ENCODE data around the gene ATP6V0A4.
"Not testable (repeated sequence)": the region's sequence is repeated elsewhere in the genome, so short reads cannot be mapped to it uniquely, and the experiment has no call there.

Gene ATP6V0A4

DNA sequence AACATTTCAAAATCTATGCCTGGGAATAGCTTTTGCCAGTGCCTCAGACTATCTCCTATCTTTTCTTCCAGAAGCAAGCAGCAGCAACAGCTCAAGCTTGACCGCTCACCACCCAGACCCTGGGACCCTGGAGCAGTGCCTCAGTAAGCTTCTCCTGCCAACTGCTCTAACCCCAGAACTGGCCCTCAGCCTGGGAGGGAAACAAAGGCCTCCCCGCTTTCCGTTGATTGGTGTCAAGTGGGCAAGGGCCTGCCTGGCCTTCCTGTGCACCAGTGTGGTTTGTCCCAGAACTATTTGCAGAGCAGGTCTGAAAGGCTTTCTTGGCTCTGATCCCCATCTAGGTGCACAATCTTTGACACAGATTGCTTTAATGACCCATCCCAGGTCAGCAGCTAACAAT, 3.3 kb upstream of the ATP6V0A4 start:
- FAIRE-seq = no peak

DNA sequence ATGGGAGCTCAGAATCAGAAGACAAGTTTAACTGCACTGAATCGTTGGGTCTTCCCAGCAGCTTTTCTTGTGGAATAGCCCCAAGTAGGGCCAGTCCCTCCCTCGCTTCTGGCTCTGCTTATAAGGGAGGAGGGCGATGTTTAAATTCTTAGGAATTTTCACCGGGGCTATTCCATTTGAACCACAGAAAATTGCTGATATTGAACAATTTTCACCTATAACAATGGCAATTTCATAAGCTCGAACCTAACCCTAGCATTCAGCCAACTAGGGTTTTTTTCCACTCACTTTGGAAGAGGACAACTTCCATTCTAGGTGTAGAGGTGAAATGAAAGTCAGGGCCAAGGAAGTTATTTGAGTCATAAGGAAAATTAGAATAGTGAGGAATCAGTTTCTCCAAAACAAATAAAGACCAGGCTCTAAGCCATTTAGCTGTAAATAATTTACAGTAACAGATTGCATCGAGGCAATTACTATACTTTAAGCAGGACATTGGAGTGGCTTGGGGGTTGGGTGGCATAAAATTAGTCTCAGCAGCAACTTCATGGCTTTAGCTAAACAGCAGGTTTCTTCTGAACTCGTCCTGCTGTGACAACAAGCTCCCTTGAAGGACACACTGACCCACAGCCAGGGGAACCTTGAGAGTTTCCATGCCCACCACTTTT, 1.5 kb upstream of the ATP6V0A4 start:
- FAIRE-seq = no peak

- no peak for FAIRE-seq
Observed at GRCh38 chr7:138798836-138799235, 840 bp upstream of the ATP6V0A4 start.

- not testable (repeated sequence) for FAIRE-seq
Observed at GRCh38 chr7:138797046-138797445, 950 bp downstream of the ATP6V0A4 start.

- no peak for FAIRE-seq
Observed at GRCh38 chr7:138796038-138796615, 1.9 kb downstream of the ATP6V0A4 start.

DNA sequence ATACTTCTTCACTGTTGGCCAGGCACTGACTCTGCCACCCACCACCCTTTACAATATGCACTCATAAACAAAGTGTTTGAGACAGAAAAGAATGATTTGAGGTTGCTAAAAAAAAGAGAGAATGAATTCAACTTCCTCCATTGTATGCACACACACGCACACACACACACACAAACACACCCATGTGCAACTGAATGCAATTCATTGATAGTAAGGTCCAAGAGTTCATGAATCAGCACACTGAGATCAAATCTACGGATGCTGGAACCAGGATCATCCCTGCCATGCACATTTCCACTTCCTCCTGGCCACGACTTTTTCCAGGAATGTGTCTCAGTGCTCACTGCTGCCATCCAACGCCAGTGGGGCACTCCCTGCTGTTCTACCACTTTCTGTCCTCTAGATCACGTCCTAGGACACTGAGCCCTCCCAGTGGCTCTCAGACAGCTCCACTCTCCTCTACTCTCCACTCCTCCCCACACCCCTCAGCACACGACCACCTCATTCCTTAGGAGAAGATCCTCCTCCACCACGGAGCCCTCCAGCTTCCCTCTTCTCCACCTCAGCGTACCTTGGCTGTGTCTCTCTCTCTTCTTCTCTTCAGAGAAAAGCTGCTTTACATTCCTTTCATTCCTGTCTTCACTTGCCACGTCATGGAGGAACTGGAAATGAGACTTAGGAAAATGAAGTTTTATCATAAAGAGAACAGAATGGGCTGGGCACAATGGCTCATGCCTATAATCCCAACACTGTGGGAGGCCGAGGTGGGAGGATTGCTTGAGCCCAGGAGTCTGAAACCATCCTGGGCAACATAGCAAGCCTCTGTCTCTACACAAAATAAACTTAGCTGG, 12.2 kb downstream of the ATP6V0A4 start:
- no peak for FAIRE-seq

DNA sequence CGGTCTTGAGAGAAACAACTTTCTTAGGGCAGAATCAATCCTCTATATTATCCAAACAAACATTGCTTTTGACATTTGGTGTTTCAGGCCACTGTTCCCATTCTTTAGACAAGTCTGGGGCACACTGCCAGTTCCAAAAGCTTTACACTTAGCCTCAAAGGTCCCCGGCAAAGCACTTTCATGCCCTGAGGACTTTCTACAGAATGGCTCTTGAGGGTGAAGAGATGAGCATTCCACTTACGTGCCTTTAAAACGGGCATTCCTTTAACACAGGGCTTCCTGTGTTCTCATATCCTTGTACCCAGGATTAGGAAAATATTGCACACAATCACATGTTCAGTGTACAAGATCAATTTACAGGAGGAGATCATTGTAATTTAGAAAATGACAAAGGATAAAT, 13.3 kb downstream of the ATP6V0A4 start:
- no peak for FAIRE-seq

DNA sequence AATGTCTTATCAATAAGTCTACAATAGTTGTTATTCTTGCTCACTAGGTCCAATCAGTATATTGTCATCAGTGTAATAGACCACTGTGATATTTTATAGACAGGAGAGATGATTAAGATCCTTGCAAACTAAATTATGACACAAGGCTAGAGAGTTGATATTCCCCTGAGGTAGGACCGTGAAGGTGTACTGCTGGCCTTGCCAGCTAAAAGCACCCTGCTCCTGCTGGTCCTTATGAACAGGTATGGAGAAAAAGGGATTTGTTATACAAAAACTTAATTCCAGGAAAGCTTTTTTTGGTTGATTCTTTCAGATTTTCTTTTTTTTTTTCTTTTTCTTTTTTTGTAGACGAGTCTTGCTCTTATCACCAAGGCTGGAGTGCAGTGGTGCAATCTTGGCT, 17.0 kb downstream of the ATP6V0A4 start:
- no peak for FAIRE-seq

- no peak for FAIRE-seq
Observed at GRCh38 chr7:138776166-138776833, 21.7 kb downstream of the ATP6V0A4 start.

DNA sequence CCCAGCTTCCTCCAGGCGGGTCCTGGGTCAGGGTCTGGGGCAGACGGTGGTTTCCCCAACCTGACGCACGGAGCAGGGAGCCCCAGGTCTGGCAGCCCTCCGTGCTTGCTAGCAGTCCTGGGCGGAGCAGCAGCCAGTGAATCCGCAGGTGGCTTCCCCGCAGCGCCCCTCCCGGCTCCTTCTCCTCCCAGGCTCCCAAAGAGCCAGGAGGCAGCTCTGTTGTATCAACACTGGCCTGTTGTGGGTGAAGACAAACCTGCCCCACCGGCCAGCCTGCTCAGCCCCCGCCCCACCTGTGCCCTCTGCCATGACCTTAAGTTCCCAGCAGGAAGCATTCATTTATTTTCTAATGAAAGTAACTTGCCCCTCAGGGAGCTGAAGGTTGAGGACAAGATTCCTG, 24.2 kb downstream of the ATP6V0A4 start:
- no peak for FAIRE-seq

DNA sequence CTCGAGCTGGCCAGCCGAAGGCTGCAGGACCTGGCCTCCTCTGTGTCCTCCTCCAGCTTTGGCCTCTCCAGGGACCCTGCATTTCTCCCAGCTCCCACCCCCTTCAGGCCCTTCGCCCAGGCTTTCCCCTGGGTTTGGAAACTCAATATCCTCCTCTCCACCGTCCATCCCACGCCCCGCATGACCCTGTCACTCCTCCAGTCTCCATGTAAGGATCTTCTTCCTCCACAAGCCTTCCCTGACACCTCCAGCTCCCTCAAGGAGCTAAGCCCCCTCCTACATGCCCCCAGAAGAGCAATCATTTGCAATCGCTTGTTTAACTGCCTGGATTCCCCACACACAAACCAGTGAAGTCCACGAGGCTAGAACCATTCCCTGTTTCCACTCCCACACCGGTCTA, 24.8 kb downstream of the ATP6V0A4 start:
- no peak for FAIRE-seq

GRCh38 chr7:138770904-138771303, 27.1 kb downstream of the ATP6V0A4 start:
- no peak for FAIRE-seq

GRCh38 chr7:138768241-138768640, 29.8 kb downstream of the ATP6V0A4 start:
- FAIRE-seq = no peak

DNA sequence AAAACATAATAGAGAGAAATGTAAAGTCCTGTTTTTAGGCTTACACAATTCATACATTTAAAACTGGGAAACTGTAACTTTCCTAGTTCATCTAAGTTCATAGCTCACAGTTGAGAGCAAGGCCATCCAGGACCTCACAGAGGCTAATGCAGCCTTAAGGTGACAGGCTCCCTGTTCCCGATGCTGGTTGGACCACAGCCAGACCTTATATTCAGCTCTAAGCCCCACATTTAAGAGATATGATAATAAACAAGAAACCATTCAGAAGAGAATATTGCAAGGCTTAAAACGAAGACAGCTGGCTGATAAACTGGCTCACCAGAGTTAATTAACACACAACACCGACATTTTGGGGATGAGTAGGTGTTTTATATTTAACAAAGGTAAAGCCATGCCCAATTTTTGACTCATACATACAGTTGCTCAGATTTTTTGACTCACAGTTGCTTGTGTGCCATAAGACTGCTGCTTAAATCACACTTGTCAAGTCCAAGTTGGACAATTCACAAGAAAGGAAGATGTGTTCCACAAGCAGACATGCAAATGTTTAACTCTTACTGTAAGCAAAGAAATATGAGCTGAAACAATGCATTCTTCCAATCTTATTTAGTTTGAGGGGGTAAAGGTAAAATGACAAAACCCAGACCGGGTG, 41.3 kb downstream of the ATP6V0A4 start:
- no peak for FAIRE-seq

DNA sequence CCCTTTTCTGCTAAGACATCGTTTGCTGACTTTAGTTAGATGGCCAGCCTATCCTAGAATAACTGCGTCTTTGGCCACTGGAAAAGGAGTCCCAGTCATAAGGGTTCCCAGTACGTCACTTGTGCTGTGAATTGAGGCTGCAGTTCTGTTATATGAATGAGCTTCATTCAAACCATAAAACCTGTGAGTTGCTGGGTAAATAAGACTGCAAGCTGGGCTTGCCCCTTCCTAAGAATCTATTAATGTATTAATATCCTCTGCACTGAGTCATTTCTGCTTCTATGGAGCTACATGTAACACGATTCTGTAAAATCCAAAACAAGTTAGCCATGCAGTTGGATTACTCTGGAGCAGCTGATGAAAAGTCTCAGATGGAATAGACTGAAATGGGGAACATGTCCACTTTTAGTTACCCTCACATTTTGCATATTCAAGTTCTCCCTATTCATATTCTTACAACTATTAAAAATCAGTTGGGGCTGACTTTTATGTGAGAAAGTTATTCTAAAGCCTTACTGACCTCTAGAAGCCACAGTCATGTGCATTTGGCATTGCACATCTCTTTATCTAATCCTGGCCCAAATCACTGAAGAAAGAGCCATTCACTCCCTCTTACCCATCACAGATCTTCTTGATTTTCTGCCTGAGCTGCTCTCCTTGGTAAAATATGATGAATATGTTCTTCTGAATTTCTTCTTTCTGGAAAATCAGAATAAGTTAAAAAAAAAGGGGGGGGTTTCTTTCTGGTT, 42.0 kb downstream of the ATP6V0A4 start:
- FAIRE-seq = no peak

GRCh38 chr7:138755331-138755747, 42.7 kb downstream of the ATP6V0A4 start:
- no peak for FAIRE-seq

DNA sequence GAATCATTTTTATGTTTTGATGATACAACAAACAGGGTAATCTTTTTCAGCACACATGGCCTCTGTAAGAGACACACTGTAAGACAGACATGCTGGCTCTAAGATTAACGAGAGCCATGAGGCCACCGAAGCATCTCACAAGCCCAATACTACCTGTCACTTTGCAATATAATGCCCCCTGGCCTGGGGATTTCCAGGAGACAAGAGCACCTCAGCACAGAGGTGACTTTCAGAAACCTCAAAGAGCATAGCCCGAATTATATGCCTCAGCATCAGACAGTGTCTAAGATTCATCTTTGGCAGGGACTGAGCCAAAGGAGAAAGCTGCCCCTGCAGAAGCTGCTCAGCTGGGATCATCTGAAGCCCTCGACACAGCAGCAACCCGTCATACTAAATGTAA, 44.4 kb downstream of the ATP6V0A4 start:
- no peak for FAIRE-seq

- no peak for FAIRE-seq
Observed at GRCh38 chr7:138753150-138753518, 44.9 kb downstream of the ATP6V0A4 start.

GRCh38 chr7:138752518-138753149, 45.4 kb downstream of the ATP6V0A4 start:
- FAIRE-seq = no peak

DNA sequence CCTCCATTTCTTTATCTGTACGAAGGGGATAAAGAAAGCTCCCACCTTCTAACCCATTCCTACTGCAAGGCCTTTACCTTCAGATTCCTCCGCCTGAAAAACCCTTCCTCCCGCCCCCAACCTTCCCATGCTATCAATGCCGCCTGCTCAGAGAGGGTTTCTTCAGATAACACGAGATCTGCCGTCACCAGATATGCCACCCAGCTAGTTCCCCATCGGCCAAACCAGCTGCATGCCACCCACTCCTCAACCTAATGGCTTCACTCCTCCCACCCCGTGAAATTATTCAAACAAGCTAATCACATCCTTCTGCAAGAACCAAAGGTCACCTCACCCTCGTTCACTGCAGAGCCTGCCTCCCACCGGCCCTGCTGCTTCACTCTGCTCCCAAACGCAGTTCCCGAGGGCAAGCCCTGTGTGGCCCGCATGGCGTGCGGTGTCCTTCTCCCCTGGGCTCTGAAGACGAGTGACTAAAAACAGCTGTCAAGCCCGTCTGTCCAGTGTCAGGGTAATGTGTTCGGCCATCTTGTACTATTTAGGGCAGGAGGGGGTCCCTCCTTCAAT, 47.0 kb downstream of the ATP6V0A4 start:
- FAIRE-seq = no peak

- no peak for FAIRE-seq
Observed at GRCh38 chr7:138750473-138750872, 47.5 kb downstream of the ATP6V0A4 start.

Measured in TTC549 (cell line).